ENCODE data around the gene ZNF385B.
"Not testable (repeated sequence)": the region's sequence is repeated elsewhere in the genome, so short reads cannot be mapped to it uniquely, and the experiment has no call there.

ZNF385B gene

DNA sequence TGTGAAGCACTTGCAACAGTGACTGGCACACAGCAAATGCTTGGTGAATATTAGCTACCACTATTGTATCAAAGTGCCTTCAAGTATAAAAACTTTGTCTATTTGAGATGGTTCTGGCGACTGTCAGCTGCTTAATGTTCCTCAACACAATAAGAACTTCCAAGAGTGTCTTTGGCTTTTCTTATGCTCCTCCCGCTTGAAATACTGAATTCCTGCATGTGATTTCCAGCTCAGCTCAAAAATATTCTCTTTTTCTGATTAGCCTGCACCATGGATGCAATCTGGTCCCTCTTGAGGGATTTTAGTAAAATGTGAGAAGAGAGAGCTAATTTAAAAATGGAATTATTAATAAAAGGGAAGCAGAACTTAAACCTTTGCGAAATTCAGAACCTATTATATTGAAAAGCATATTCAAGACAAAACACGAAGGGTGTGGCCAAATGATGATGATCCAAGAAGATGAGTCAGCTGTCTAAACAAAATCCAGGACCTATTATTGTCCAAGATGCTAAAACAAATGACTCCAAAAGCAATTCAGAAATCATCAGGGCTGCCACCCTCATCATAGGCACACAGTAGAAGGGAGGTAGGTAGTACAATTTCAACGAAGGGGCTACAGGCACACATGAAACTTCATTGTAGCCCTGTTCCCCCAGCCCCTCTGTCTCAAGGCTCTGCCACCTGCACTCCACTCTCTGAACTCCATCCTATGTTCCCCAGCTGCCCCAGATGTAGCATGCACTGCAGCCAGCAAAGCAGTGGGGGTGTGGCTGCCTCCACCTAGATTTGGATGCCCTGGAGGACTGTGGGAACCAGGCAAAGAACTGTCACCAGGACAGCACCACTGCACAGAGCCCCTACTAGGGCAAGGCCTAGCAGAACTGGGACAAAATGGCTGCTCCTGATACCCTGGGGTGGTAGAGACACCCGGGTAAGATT, 190.1 kb downstream of the ZNF385B start:
- DNase-seq, result no peak

DNA sequence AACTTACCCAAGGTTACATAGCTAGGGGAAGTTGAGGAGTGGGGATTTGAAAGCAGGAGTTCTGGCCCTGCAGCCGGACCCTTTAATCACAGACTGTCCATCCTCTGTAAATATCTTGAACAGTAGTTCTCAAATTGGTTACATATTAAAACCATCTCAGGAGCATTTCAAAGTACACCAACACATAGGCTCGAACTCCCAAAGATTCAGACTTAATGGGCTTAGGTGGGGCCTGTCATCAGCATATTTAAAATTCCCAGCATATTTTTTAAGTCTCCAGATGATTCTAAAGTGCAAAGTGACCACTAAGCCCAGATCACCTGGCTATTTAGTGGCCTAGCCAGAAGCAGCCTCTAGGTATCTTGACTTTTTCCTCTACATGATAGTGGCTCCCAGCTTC, 192.2 kb downstream of the ZNF385B start:
- DNase-seq, result no peak

DNA sequence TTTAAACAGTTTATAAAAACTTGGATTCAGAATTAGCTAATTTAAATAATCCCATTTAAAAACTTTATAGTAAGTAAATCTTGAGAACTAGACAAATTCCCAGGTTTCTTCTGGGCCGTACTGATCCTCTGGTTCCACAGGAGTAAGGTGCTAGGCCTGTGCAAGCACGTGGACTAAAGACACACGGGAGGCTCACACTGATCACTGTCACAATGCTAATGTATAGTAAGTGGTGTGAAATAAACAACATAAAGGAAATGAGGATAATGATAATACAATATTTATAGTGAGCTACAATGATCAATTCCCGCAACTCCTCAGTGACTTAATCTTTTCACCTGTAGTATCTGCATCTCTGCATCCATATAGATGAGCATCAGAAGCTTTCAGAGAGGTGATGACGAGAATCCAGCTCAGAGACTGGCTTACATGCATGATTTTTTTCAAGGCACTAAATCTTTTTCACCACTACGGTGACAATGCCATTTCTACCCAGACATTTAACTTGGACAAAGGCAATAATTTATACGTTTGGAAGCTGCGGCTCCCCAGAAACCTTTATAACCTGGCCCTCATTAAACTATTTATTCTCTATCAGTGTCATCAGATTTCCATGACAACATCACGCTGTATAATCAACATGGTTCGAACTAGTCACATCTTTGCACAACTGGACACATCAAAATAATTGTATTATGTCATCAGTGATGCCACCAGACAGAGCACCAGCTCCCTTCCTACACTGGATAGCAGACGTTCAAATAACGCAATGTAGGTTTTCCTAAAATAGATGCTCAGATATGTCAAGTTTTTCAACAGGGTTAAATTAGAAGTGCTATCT, 196.2 kb downstream of the ZNF385B start:
- DNase-seq, result no peak

DNA sequence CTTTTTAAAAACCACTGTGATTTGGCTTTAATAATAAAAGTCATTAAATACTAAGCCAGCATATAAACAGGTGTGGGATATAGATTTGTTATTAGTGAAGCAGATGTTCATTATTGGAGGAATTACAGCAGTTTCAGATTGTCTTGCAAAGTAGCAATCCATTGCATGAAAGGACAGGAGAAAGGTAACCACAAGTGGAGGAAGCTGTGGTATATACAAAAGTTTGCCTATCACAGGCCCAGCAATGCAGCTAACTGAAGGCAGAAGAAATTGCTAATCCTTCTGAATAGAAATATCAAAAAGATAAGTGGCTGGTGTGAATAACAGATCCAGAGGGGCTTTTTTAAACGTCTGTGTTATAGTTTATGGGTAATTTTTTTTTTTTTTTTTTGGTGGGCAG, 199.4 kb downstream of the ZNF385B start:
- DNase-seq, result no peak

DNA sequence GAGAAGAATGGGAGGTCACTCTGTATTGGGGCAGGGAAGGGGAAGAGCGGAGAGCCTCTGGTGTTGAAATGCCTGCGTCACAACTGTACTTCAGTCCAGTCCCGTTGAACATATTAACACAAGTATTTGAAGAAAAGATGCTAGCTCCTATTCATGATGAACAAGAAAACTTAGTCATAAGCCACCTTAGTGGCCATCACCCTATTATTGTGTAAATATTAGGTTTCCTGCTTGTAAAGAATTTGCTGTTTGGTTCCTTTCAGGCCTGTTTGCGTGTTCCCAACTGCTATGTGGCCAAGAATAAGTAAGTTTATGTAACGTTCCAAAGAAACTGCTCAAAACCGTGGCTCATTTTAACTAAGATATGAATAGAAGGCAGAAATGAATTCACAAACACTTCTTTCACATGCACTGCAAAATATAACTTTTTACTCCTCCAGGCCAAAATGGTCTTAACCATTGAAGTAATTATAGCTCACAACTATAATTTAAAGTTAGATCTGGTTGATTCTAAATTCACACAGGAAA, 204.3 kb downstream of the ZNF385B start:
- DNase-seq, result no peak

DNA sequence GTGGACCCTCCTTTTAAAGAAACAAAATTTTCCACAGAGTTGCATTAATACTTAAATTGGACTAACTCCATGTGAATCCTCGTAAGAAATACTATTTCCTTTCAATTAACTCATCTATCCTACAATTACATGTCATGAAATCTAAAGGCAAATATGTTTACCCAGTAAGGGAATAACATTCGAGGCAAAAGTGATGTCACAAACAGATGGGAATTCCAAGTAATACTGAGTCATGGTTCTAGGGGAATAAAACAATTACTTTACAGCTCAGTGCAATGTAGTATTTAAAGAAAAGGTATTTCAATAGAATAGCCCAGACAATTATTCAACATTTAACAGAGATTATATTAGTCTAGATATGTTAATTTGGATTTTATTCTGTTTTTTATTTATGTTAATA, 205.8 kb downstream of the ZNF385B start:
- no peak for DNase-seq

DNA sequence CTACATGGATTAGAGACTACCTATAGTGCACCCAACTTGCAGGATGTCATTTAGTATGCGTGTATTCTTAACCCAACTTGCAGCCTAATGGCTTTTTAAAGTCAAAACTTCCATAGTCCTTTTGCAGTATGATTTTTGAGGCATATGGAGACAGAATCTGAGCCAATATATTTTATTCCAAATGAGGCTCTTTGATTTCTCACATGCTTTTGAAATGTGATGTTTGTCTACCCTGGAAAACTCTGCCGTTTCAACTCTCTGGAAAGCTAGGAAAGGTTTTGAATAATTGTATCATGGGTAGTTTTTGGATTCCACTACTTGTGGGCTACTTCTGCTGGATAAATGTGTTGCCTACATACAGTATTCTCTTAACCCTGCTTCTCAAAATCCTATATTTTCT, 206.6 kb downstream of the ZNF385B start:
- no peak for DNase-seq

DNA sequence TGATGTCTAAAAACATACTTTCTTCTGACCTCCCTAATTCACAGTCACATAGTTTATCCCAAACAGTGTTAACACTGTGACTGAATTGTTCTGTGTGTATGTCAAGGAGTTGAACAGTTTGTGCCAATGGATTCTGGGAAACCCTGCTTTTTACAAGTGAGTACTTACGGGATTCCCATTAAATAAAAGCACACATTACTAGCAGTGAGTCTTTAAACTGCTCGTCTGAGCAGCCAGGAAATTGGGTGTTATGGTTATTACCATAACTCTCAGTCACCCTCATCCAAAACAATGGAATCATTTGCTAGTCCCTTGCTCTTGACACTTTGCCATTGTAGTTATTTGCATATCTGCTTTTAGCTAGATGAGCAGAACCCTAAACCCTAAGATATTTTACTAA, 209.1 kb downstream of the ZNF385B start:
- no peak for DNase-seq

DNA sequence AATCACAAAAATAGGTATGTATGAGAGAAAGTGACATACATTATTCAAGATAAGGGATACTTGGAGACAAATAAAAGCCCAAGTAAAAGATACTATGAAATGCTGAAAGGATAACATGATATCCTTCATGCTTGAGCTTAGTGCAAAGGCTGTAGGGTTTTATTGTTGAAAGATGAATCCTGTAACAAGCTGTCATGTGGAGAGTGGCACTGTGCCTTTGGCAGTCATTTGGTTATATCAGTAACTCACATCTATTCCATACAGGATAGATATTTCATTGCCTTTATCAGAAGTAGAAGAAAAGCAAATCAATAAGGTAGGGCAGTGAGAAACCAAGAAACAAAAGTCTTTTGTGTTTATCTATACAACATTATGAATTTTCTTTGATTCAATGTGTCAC, 211.0 kb downstream of the ZNF385B start:
- no peak for DNase-seq

DNA sequence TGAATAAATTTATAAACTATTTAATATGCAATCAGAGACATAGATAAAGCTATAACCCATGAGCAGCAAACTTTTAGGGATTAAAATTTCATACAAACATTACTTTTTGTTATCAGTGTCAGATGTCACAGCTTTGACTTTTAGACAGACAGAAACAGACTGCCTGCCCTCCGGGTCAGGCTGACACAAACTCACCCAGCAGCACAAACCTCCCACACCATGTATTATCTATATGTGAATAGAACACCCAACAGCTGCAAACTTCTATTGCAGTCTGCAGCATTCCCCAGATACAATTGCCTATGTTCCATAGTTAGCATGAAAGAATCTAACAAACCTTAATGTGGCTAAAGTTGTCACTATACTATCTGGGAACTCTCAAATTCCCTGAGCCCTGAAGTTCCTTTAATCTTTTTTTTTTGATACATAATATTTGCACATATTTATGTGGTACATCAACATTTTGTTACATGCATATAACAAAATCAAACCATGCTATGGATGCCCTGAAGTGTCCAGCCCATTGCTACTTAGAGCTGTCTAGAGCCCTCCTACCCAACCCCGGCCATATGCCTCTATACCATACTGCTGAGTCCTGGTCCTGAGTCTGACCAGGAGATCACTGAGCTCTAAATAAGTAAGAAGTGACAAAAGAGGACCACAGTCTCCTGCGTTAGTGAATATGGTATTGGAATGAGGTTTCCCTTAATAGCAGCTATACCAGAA, 214.4 kb downstream of the ZNF385B start:
- no peak for DNase-seq

DNA sequence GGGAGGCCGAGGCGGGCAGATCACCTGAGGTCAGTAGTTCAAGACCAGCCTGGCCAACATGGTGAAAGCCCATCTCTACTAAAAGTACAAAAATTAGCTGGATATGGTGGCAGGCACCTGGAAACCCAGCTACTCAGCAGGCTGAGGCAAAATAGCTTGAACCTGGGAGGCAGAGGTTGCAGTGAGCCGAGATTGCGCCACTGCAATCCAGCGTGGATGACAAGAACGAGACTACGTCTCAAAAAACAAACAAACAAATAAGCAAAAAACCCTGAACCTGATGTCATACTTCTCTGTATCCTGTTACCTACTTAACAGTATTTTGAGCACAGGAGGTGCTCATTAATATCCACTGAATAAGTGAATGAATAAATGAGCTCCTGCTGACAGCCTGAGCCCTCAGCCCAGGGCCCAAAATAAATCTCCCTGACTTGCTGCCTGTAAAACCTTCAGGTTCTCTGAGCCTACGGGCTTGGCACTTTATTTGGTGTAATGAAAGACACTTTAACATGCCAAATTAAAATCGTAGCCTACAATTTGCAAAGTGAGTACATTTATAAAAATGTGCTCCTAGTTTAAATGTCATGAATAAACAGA, 215.1 kb downstream of the ZNF385B start:
- no peak for DNase-seq

DNA sequence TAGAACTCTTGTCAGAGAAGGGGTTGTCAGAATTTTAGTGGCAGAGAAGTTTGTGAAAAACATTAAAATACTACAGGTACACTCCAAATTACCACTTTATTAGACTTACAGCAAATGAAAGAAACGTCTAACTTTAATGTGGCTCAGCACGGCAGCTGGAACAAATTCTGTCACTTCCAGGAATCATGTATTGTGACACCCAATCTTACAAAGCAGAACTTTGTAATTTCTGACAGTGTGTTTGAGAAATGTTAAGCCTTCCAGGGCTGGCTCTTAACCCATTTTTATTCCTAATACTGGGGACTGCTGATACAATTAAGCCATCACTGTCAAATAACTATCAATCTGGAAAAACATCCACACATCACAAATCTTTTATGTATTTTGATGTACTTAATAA, 216.4 kb downstream of the ZNF385B start:
- DNase-seq, result no peak

DNA sequence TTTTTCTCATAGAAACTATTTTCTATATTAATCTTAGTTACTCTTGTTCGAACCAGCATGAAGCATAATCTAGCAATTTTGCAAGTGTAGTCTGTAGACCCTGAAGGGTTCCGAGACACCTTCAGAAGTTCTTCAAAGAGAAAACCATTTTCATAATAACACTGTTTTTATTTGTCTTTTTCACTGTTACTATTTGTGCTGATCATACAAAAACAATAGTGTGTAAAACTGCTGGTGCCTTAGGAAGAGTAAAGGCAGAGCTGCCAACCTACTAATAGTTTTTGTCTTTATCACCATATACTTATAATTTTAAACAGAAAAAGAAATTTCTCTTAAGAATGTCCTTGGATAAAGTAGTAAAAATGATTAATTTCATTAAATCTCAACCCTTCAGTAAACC, 218.9 kb downstream of the ZNF385B start:
- DNase-seq, result no peak

DNA sequence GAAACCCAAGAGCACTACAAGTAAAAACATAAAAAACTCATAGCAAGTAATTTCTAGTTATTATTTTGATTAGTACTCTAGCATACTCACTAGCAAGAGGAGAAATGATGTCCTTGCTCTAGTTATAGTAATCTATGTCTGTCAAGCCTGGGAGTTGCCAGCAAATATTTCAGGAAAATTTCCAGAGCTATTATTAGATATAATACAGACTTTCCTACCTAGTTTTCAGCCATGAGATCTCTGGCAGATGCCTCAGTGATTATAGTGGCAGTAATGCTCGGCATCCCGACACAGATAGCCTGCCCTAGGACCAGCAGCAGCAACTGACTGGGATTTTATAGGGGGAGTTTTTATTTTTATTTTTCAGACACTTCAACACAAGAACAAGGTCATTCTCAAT, 224.4 kb downstream of the ZNF385B start:
- no peak for DNase-seq

DNA sequence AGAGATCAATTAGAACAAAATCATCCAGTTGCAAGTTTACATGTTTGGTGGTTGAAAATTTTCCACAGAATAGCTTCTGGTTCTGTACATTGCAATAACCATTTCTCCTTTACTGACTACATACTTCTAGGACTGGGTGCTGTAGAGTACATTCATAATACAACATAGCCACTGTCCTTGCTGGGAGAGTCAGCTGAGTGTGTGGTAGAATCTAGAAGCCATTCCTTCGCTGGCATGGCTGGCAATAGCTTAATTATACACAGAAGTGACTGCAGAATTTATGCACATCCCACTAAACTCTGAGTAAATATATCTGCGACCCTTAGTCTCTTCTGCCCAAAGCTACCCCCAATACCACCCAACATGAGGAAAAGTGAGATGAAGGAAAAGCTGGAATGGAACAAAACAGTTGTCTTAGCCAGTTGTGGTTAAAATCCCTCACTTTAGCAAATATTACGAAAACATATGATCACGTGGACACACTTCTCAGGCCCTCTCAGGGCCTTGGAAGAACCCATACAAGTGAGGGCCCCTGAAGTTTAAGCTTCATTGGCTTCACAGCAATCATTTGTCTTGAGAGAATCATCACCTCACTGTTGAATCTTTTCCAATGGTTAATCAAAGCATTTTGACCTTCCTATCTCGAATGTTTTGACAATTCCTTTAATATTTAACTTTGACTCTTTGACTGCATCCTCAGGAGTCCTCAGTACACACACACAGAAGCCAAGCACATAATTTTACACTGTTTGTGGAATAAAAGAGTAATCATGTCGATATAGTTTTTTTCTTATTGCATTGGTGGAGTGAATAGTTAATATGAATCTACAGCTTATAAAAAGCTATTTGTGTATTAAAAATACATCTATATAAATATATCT, 225.1 kb downstream of the ZNF385B start:
- no peak for DNase-seq

DNA sequence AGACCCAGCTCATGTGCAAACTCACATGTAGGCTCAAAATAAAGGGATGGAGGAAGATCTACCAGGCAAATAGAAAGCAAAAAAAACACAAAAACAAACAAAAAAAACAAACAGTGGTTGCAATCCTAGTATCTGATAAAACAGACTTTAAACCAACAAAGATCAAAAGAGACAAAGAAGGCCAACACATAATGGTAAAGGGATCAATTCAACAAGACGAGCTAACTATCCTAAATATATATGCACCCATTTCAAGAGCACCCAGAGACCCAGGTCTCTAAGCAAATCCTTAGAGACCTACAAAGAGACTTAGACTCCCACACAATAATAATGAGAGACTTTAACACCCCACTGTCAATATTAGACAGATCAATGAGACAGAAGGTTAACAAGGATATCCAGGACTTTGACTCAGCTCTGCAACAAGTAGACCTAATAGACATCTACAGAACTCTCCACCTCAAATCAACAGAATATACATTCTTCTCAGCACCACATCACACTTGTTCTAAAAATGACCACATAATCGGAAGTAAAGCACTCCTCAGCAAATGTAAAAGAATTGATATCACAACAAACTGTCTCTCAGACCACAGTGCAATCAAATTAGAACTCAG, 229.5 kb downstream of the ZNF385B start:
- not testable (repeated sequence) for DNase-seq

DNA sequence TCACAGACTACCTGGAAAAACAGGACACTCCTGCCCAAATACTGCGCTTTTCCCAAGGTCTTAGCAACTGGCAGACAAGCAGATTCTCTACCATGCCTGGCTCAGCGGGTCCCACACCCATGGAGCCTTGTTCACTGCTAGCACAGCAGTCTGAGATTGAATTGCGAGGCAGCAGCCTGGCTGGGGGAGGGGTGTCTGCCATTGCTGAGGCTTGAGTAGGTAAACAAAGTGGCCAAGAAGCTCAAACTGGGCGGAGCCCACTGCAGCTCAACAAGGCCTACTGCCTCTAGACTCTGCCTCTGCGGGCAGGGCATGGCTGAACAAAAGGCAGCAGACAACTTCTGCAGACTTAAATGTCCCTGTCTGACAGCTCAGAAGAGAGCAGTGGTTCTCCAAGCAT, 231.6 kb downstream of the ZNF385B start:
- not testable (repeated sequence) for DNase-seq

DNA sequence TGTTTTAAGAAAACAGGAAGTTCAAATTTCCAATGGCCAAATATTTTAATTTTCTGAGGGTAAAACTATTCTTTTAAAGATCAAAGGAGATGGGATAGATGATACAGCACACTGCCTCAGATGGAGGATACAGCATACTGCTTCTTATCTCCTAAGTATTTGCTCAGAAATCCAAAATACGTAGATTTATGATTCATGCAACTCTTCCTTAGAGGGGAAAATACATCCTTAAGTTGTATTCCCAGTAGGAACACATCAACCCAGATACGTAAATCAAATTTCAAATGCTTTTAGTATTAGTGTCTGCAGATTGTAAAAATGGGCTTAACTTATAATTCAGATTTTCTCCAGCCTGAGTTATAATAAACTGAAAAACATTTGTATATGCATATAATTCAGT, 235.2 kb downstream of the ZNF385B start:
- DNase-seq, result no peak

DNA sequence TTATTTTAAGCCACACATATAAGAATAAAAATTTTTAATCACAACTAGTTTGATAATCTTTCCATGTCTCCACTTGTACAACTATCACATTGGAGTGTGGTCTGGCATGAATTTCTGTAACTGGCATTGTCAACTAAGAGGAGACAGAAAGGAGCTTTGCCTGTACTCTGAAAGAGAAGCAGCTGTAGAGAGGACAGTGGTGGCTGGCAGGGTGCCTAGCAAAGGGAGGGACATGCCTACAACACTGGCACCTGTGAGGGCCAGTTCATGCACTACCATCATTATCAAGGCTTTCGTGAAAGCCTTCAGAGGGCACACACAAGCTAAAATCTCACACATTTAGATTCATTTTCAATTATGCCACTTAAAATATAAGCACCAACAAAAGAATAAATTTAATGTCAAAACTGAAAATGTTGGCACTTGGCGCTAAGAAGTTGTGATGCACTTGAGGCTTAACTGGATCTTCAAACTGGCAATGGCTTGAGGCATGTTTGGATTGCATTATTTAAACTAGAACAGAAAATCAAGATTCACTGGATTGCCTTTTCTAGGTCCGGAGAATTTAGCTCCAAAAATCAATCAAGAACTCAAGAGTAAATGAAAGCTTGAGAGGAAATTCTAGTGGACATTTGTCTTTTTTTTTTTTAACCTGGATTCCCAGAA, 238.6 kb downstream of the ZNF385B start:
- DNase-seq, result no peak

DNA sequence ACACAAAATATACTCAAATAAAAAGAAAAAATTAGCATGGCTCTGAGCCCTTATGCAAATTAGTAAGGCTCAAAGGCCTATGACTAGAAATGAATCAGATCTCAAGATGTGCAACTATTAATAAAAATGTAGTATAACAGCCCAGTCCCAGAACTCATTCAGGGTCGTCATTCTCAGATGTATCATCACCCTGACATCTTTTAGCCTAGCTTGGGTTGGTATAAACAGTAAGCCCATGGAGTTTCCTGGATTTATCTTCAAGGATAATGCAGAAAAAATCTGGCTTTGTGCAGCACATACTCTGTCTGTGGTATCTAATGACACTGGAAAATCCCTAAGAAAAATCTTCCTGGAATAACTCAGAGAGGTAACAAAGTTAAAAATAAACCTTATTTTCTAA, 239.3 kb downstream of the ZNF385B start:
- no peak for DNase-seq

Data from activated CD4-positive, alpha-beta T cell treated with anti-CD3 and anti-CD28 coated beads, Interleukin-2, amount 50 U/mL, for 48 hours (primary cell).